NOMO-1 treated with DMSO at 0.1 percent for 48 hours (cell line): Measurements from ENCODE around the gene OCRL.
A peak's percentile ranks its signal among the peaks of the same experiment; 100 is the strongest.

Source experiments
- DNase-seq: peaks from one replicate; lab custom pipeline; 2025; ENCODE audit not compliant: unreplicated experiment; lab: John Stamatoyannopoulos, UW

The OCRL gene

GRCh38 chrX:129631849-129632248, 91.8 kb downstream of the OCRL start:
- no peak for DNase-seq

GRCh38 chrX:129632443-129632842, 92.4 kb downstream of the OCRL start:
- no peak for DNase-seq

GRCh38 chrX:129634541-129634940, 94.5 kb downstream of the OCRL start:
- no peak for DNase-seq

- no peak for DNase-seq
Measured at GRCh38 chrX:129636175-129636681, 96.2 kb downstream of the OCRL start.

- DNase-seq, result peak; percentile 54
Measured at GRCh38 chrX:129637217-129638109, 97.4 kb downstream of the OCRL start.

- no peak for DNase-seq
Measured at GRCh38 chrX:129638917-129639316, 98.9 kb downstream of the OCRL start.

- no peak for DNase-seq
Measured at GRCh38 chrX:129640737-129641136, 100.7 kb downstream of the OCRL start.

- no peak for DNase-seq
Measured at GRCh38 chrX:129641469-129641868, 101.4 kb downstream of the OCRL start.

- DNase-seq, result no peak
Measured at GRCh38 chrX:129641941-129642340, 101.9 kb downstream of the OCRL start.
